ENCODE results near the gene PDE10A.

PDE10A gene

DNA sequence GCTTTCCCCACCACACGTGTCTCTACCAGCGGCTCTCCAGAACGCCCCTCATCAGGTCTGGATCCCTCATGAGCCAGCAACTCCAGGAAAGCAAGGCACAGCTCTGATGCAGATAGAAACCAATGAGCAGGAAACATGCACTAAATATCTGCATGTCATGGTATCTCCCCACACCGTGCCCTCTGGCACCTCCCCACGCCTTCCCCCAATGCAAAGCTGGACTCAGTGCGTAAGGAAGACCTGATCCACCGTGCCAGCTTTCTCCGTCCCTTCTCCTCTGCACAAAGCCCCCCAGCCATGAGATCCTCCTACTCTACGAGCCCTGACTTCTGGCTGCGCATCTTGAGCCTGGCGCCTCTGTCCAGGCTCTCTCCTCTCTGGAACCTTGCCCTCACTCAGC is 9.4 kb downstream of the PDE10A start:
- no peak for DNase-seq

DNA sequence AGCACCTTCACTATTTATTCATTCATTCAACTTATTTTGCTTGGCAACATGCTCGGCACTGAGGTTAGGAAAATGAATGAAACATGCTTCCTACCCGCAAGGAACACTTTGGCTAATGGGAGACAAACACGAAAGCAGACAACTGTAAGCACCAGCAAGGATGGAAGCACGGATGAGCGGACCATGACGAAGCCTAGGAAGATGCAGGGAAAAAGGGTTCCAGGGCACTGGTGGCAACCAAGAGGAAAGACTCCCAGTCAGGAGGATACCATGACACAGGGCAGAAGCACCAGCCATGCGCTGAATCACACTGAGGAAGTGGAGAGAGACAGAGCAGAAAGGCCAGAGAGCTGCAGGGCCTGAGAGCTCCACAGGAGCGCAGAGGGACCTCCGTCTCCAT is 9.8 kb downstream of the PDE10A start:
- no peak for DNase-seq

DNA sequence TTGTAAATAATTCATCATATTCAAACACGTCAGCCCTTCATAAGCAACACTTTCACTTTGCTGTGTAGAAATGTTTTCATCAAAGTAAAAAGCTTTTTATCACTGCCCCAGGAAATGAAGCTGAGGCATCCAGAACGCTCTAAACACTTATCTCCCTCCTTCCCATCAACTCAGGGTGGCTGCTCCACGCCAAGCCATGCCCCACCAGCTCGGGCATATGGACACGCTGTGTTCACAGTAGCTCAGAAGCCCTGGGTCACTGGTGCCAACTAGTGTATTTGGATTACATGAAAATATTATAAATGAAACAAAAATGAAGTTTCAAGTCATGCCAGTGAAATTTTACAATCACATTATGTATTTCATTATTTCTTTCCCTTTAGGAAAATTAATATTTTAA is 10.3 kb downstream of the PDE10A start:
- no peak for DNase-seq

DNA sequence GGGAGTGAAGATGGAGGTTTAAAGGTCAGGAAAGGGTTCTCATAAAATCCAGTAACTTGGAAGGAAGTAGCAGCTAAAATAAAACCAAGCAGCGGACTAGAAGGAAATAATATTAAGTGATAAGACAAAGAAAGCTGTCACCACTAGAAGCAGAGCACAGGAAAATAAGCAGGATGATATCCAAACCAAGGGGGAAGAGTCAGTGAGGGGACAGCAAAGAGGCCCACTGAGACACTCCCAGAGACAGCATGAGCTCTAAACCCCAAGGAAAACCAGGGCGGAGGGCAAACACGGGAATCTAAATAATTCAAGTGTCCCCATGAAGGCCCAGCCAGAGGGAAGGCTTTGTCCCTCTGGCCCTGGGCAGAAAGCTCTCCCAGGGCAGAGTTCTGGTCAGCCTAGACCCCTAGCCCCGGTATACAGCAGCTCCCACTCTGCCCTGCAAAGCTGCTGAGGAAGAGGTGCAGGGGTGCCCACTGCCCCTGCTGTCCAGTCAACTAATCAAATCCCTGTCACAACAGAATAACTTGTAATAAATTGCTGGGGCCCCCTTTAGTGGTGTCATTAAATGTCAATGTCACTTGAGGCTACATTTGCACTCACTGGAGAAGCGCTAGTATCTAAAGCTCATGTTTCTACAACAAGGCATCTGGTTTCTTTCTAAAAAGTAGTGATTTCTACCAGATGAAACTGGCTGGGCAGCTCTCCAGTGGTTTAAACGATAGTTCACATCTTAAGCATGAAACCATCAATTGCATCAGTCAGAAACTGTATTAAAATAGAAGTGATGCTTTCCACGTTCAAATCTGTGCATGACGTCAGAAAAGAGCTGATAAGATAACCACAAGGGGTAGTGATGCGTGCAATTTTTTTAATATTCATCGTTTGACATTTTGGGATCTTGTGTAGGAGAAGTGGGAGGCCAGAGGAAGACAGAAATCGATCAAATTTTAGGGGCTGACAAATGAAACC is 13.6 kb downstream of the PDE10A start:
- DNase-seq: peak; percentile 74

DNA sequence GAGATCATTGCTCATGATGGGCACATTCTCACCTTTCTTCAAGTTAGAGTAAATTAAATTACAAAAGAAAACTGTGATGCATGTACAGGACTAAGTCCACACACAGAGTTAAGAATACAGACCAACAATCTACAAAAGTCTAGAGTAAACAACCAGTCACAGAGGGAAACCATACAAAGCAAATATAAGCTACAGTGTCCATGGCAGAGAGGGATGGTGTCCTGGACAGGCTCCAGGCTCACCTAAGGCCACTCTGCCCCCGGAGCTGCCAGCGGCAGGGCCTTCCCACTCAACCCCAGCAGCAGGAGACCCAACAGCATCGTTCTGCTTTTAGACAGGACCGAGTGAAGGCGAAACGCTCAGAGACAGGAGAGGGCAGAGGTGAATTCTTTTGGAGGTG is 16.0 kb downstream of the PDE10A start:
- no peak for DNase-seq

DNA sequence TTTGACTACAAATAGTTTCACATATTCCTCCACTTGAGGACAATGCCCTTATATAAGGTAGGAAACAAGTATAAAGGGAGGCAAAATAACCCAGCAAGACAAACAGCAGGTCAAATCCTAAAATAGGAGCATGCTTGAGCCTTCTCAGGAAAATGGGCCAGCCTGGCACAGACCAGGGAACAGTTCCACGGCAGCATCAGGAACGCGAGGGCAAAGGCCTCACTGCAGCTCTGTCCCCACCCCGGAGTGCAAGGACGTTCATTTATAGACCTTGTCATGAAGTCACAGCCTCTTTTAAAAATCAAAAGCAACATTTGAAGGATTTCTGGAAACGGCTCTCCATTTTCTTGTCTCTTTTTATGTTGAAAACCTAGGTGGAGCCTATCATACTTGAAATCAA is 17.1 kb downstream of the PDE10A start:
- DNase-seq: no peak

DNA sequence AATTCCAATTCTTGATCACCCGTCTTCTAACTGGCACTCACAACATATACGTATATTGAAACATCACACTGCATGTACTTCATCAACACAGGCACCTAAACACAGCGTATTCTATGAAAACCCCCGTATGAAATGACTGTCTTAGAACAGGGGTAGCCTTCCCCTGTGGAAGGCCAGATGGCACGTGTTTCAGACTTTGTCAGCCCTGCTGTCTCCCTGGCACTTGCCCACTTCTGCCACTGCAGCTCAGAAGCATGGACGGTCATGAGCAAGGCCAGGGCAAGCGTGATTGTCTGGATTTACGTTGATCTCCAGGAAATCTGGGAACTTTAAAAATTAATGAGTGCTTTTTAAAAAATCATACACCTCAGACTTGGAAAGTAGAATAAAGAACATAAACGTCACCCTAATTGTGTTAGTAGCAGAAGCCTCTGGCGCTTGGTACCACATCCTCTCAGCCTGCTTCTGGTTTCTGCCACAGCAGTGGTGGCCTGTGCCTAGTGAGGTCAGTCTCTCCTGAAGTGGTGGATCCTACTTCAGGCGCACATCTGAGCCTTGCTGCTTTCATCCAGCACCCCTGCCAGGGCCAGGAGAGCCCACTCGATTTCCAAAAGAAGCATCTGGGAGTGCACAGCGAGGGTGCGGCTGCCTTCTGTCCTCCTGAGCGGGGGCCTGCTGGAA is 18.3 kb downstream of the PDE10A start:
- DNase-seq: no peak

DNA sequence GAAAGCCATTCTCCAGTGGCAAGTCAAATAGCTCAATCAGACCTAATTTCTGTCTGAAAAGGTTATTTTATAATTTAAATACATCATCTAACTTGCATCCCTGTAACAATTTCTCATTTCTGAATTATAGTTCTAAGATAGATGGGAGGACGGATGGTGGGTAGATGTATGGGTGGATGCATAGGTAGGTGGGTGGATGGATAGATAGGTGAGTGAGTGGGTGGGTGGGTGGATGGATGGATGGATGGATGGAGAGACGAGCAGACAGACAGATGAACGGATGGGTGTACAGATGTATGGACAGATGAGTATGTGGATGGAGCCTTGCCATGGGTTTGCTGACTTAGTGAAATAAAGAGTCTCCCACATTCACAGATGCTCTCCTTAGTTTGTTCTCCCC is 20.0 kb downstream of the PDE10A start:
- no peak for DNase-seq

DNA sequence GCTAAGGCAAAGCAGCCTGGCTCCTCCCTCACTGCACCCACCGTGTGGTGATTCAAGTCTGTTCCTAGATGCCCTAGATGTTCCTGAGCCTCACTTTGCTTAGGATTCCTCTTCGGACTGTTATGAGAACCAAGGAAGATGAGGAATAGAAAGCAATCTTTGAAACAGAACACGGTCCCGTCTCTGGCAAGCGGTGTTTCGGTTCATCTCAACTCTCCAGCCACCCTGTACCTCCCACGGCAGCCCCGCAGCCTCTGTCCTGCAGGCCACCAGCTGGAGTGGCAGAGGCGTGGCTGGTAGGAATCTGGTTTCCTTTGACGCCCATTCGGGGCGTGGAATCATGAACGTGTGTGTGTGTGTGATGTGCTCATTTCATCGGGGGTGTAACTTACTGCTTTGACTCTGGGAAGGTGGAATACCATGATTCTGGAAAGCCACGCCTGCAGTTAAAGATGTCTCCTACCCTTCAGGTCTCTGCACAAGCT is 21.3 kb downstream of the PDE10A start:
- no peak for DNase-seq

DNA sequence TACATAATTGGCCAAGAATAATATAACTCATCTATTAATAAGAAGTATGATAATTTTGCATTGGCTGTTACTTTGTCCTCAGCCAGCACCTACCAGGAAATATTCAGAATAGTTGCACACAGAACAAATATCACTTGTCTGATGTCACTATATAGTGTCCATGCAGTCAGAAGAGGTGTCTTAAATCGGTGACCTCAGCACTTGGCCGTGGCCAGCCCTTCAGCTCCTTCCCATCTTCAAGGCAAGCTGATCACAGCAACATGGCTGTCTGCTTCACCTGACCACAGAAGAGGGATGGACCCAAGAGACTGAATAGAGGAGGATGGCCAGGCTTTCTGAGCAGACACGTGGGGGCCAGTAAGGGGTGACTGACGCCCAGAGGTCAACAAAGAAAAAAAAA is 22.2 kb downstream of the PDE10A start:
- DNase-seq: no peak

DNA sequence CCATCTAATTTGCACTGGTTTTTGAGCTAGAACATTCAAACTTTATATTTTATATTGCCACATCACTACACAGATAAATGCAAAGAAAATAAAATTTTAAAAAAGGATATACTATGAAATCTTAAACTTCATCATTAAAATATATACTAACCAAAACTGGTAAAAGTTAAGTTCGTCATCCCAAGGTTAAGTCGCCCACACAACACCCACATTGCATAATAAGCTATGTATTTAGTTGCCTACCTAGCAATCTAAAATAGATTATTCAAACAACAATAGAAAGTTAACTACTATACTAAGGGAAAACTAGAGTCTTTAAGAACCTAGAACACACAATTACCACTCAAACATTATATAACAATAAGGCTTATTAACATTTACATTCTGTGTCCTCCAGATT is 24.5 kb downstream of the PDE10A start:
- DNase-seq: no peak

DNA sequence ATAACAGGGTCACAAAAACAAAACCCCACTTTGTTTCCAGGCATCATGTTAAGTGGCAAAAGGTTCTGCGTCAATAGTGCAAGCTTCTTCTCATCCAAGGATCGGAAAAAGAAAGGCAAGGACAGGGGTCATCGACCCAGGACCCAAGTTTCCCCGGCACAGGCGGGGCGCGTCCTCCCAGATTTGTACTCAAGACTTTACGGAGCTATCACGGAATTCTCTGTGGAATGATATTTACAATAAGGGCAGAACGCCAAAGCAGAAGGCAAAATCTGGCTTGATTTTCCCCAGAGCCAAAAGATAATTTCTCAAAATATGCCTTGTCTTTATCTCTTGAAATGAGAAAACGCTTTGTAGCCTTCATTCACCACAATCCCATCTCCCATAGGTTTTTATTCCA is 25.5 kb downstream of the PDE10A start:
- no peak for DNase-seq

DNA sequence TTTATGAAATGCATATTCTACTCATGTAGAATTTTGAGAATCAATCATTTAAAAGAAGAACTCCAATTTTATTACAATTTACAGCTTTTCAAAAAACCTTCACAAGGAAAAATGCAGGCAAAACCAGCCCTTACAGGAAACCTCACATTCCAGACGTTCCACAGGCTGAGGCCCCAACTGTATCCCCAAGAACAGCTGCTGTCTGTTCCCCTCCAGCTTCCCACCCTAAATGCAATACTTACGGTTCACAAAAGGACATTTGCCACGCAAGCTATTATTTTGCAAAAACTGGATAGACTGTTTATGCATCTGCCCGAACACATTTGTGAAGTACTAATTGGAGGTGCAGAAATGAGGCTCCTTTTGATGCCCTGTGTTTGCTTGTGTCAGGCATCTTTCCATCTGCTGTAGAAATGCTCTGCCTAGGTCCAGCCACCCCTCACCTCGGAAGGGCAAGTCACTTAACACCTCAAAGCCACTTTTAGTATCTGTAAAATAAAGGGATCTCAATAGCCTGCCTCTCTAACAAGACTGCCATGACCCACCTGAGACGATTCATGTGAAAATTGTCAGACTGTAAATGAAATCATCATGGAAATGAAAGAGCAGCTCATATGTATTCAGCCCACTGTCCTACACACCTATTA is 26.5 kb downstream of the PDE10A start:
- DNase-seq: peak; percentile 58

DNA sequence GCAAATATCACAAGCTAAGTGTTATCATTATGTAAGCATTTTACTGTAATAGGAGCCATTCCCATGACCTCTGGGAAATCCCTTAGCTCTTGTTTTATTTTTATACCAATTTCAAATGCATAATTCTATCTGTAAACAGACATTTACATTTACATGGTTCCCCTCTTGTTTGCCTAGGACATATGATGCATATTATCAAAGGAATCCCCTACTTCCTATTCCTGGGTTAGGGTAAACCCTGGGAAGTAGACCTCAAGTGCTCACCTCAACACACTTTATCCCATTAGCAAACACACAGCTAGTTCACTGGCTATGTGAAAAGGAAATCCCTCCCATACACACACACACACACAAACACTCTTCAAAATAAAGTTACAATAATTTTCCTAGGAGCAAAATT is 27.1 kb downstream of the PDE10A start:
- no peak for DNase-seq

DNA sequence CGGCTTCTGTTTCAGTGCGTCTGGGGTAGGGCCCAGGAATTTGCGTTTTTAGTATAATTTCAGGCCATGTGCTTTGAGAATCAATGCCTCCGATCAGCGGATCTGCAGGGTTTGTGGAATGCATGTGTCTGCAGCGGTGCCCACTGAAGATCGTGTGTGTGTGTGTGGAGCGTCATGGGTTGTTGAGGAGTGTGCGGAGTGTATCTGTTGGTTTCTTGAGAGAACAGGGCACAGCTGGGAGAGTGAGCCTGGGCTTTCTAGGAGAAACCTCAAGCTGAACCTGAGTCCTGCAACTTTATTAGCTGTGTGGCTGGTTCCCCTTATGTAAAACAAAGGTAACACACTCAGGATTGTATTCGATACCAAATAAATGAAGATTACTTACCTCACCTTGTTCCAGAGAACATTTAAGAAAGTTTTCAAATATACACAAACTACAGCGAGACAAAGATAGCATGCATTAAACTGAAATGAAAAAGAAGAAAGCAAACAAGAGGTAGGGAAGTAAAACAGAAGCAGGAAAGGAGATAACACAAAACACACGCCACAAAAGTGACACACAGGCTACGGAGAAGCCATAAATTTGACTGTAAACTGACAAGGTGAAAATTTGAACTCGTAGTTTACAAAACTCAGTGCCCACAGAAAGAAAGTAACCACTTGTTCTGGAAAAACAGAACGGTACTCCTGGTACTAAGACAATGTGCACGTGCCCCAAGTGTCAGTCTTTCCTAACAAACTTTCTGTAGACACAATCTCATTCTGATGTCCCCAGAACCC is 28.8 kb downstream of the PDE10A start:
- no peak for DNase-seq

DNA sequence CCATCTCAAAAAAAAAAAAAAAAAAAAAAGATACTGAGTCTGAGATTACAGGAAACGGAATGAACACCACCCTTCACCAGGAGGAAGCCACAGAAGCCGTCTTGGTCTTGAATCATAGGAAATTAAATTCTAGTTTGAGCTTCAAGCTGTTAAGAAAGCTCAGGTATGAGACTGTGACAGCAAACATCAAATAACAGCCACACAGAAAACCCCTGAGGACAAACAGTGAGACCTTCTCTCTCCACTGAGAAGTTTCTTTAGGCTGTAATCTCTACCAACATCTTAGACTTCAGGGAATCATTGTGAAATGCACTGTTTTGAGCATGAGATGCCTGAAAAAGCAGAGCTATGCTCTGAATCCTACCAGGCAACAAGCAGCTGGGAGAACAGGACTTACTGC is 30.8 kb downstream of the PDE10A start:
- no peak for DNase-seq

DNA sequence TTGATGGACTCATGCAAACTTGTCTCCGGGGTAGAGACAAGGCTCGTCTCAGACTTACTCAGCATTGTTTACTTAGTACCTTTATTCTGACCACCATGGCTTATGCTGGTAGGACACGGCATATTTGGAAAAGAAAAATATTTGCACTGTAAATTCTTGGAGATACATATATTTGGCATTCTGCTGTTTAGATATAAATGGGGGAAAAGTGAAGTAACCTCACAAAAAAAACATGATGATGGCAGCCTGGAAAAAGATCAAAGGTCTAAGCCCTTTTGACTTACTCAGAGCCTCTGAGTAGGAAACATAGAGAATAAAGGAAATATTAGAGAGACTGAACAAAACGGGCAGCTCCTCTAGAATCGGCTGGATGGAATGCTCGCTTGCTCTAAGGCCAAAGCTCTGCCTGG is 32.5 kb downstream of the PDE10A start:
- no peak for DNase-seq

DNA sequence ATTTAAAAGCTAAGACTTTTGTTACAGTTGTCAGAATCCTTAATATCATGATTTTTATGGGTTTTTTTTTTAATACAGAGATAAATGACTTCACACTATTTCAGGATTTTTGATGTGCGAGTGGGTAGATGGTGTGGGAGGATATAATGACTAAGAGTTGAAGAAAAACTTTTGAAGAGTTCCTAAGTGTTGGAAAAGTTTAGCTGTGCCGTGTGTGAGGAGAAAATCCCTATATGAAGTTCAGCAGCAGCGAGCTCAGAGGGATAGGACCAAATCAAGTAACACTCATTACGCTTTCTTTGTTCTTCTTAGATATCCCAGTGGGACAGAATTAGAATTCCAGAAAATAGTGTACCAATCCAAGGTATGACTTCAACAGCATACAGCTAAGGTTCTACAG is 34.1 kb downstream of the PDE10A start:
- DNase-seq: no peak

DNA sequence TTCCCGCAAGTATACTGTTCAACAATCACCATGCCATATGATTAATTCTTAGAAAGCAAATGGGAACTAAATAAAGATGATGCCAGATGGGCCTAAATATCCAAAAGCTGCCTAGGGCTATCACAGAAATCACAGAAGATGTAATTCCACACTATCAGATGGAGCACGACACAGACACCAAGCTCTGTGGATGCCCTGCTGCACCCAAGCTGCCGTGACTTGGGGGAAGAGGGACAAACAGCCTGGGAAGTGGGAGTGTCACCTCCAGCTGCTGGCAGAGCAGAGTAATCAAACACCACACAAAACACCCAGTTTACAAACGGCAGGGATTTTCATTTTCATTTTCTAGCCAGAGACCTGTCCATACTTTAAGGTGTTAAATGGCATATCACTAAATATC is 35.7 kb downstream of the PDE10A start:
- no peak for DNase-seq

DNA sequence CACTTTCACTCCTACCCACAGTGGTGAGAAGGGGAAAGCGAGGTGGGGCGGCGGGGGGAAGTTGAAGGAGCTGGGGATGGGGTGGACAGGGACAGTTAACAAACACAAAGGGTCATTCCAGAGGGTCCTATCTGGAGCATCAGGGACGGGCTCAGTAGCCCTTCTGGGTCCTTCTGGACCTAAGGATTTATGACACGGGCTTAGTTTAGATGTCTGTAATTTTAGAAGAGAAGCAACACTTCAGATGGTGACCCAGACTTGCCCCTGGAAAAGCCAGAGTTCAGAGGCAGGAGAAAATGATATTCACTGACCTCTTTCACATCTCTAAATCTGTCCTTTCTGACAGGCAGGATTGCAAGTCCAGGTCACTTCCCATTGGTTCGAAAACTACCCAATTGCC is 36.3 kb downstream of the PDE10A start:
- no peak for DNase-seq

DNA sequence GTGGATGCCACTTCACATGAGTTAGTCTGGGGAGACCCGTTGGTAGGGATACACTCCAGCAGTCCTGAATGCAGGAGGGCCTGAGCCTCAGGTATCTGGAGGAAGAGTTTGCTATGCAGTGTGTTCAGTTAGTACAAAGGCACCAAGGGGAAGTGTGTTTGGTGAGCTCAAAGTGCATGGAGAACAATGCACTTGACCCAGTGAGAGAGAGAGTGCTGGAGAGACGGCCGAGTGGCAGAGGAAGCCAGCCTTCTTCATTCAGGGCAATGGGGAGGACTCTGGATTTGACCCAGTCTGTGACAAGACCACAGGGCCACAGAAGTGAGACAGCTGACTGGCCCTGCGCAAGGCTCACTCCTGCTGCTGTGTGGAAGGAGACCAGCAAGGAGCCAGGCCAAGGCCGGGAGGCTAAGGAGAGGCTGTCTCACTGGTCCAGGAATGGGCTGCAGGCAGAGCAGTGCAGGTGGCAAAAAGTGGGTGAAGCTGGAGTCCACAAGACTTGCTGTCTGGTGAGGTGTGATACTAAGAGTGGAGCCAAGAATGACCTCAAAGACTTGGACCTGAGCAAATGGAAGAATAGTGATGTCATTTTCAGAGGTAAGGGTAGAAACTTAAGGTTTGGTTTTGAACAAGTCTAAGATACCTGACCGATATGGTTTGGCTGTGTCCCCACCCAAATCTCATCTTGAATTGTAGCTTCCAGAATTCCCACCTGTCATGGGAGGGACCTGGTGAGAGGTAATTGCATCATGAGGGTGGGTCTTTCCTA is 38.0 kb downstream of the PDE10A start:
- no peak for DNase-seq

DNA sequence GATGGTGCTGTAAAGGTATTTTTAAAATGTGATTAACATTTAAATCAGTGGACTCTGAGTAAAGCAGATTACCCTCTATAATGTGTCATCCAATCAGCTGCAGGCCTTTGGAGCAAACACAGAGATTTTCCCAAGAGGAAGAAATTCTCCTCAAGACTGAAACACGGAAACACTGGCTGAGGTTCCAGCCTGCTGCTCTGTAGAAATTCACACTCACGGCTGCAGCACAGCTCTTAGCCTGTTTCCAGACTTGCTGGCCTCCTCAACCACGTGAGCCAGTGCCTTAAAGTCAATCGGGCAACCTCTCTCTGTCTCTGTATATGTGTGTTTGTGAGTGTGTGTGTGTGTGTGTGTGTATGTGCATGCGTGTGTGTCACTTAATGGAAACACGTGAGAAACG is 41.1 kb downstream of the PDE10A start:
- DNase-seq: no peak
